A673 (cell line): ENCODE data around the gene CSF2RB. TPM values are rescaled to one million over a fixed set of nuclear protein-coding genes. Genes with fewer than 3 reads are reported as not detected.

ENCODE experiments used
- BruUV-seq: library from RNA; stranded (reverse); fragments of 400-500 nt; replicated peaks from 2 replicates; lab custom pipeline; 2021; lab: Mats Ljungman, UMichigan
- CTCF ChIA-PET: fragments of 300-600 bp; sonication (Branson Sonifier 250); formaldehyde crosslinking; loops from one replicate; lab custom pipeline; 2022; ENCODE audit warnings: antibody characterized with exemption; lab: Charles Lee
- POLR2A ChIA-PET: fragments of 300-600 bp; sonication (Branson Sonifier 250); formaldehyde crosslinking; loops from one replicate; lab custom pipeline; 2022; ENCODE audit warnings: antibody characterized with exemption; ENCODE audit not compliant: low non-redundant PET; lab: Charles Lee
- DNase-seq: peaks from one replicate; pipeline ENCODE4 v3.0.0-alpha.2; 2015; ENCODE audit warnings: low spot score
- H3K27ac ChIP-seq: fragments of 200-600 bp; sonication (generic); 2 replicates; pipeline ENCODE4 v1.5.1; 2016; ENCODE audit warnings: mixed run types, low read depth, mild to moderate bottlenecking, mixed read lengths, antibody characterized with exemption, low read length; ENCODE audit not compliant: poor library complexity, severe bottlenecking
- H3K27me3 ChIP-seq: fragments of 200-600 bp; sonication (generic); replicated peaks from 2 replicates; pipeline ENCODE4 v1.6.1; 2017; ENCODE audit warnings: mixed run types, low read depth, mild to moderate bottlenecking, mixed read lengths, antibody characterized with exemption, low read length; ENCODE audit not compliant: insufficient read depth, poor library complexity
- H3K36me3 ChIP-seq: fragments of 200-600 bp; sonication (generic); 2 replicates; pipeline ENCODE4 v1.6.1; 2016; ENCODE audit warnings: mixed run types, mild to moderate bottlenecking, mixed read lengths, antibody characterized with exemption, low read length; ENCODE audit not compliant: insufficient read depth, poor library complexity, severe bottlenecking
- H3K4me1 ChIP-seq: fragments of 200-600 bp; sonication (generic); 2 replicates; pipeline ENCODE4 v1.6.1; 2017; ENCODE audit warnings: mixed run types, mild to moderate bottlenecking, mixed read lengths, antibody characterized with exemption, low read length; ENCODE audit not compliant: insufficient read depth, poor library complexity, severe bottlenecking
- H3K4me3 ChIP-seq: fragments of 200-600 bp; sonication (generic); 2 replicates; pipeline ENCODE4 v1.5.1; 2016; ENCODE audit warnings: low read depth, mixed run types, mild to moderate bottlenecking, mixed read lengths, low read length; ENCODE audit not compliant: poor library complexity, severe bottlenecking
- H3K9me3 ChIP-seq: fragments of 200-600 bp; sonication (generic); 2 replicates; pipeline ENCODE4 v1.6.1; 2016; ENCODE audit warnings: mixed run types, low read depth, mild to moderate bottlenecking, mixed read lengths, antibody characterized with exemption, low read length; ENCODE audit not compliant: poor library complexity, severe bottlenecking
- EZH2 ChIP-seq: fragments of 200-600 bp; sonication (generic); IDR thresholded peaks from 2 replicates; pipeline ENCODE4 v1.6.1; 2017; ENCODE audit warnings: borderline replicate concordance, low read depth, mild to moderate bottlenecking, mixed read lengths, antibody characterized with exemption, low read length; ENCODE audit not compliant: poor library complexity, severe bottlenecking
- intact Hi-C: fragments of 100-400 bp; cut with micrococcal nuclease; formaldehyde crosslinking; loops from one replicate; pipeline ENCODE4 v1.10.0; 2022; ENCODE audit not compliant: unreplicated experiment
- total RNA-seq: library from RNA; stranded (reverse); gene quantifications from 2 replicates; pipeline ENCODE4 v1.2.3, GENCODE V29; 2021
- TF ChIP-seq, protein P1 (sequence below): fragments of 300-800, 200-600 bp; sonication (generic); conservative IDR thresholded peaks from 2 replicates; pipeline ENCODE4 v1.5.1; 2017; ENCODE audit warnings: low read depth, mild to moderate bottlenecking, antibody characterized with exemption, low read length, moderate library complexity, mixed read lengths

CSF2RB gene
- total RNA-seq, 1 experiment from 2014 or later: not detected

DNA sequence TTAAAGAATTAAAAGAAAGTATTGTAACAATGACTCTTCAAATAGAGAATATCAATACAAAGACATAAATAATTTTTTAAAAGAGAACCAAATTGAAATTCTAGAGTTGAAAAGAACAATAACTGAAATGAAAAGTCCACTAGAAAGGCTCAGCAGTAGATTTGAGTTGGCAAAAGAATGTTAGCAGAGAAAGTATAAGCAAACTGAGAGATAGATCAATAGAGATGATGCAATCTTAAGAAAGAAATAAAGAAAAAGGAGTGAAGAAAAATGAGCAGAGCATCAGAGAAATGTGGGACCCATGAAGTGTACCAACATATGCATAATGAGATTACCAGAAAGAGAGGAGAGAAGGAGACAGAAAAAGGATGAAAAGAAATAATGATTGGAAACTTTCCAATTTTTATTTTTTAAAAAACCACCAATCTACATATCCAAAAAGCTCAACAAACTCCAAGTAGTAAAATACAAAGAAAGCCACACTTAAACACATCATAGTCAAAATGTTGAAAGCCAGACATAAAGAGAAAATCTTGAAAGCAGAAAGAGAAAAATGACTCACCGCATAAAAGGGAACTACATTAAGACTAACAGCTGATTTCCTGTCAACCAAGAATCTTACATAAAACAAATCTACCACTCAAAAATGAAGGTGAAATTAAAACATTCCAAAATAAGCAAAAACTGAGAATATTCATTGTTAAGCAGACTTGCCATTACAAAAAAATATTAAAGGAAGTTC, 31.8 kb upstream of the CSF2RB start:
- no peaks in the 10 kb centered on the region for H3K36me3 ChIP-seq
- no peak overlapping the region for H3K4me3 ChIP-seq
- no peak for TF ChIP-seq EZH2
- TF ChIP-seq, protein P1, sequence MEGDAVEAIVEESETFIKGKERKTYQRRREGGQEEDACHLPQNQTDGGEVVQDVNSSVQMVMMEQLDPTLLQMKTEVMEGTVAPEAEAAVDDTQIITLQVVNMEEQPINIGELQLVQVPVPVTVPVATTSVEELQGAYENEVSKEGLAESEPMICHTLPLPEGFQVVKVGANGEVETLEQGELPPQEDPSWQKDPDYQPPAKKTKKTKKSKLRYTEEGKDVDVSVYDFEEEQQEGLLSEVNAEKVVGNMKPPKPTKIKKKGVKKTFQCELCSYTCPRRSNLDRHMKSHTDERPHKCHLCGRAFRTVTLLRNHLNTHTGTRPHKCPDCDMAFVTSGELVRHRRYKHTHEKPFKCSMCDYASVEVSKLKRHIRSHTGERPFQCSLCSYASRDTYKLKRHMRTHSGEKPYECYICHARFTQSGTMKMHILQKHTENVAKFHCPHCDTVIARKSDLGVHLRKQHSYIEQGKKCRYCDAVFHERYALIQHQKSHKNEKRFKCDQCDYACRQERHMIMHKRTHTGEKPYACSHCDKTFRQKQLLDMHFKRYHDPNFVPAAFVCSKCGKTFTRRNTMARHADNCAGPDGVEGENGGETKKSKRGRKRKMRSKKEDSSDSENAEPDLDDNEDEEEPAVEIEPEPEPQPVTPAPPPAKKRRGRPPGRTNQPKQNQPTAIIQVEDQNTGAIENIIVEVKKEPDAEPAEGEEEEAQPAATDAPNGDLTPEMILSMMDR: no peak
- peak; percentile 21 for DNase-seq
- H3K4me1 ChIP-seq: no peaks in the 10 kb centered on the region
- CTCF ChIA-PET: no interaction called here
- peaks cover 10% of the 10 kb centered on the region for H3K27me3 ChIP-seq
- intact Hi-C loops: no loop called here
- H3K27ac ChIP-seq: no peak overlapping the region
- POLR2A ChIA-PET: no interaction called here
- no TSS peak for BruUV-seq
- peaks cover 18% of the 10 kb centered on the region for H3K9me3 ChIP-seq

DNA sequence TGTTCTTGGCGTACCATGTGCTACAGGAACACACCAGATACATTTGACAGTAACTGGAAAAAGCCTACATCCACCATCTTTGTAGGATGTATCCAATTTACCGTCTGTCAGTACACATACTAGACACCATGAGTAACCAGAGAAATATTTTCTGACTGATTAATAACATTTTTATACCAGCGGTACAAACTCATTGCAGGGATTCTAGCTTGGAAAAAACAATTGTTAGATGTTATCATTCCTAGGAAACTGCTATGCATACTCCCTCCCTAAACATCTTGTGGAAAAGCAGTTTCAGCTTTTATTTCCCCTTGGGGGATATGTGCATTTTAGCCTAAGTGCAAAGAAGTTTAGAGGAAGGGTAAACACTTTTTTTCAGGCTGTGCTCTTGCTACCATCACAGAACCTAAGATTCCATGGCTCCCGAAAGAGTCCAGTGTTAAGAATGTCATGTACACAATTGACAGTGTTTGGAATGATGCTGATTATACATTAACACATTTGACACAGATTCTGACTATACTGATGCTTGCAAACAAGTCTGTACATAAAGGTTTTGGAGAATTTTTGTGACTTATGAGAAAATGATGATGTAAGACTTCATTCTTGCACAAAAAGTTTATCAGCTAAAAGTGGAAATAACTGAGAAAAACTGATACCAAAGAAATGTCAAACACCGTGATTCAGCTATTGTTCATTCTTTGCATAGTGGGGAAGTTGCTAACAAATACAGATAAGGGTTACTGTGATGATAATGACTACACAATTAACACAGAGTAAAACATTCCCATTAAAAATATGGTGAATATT, 28.9 kb upstream of the CSF2RB start:
- H3K36me3 ChIP-seq: no peaks in the 10 kb centered on the region
- peaks cover 22% of the 10 kb centered on the region for H3K27me3 ChIP-seq
- BruUV-seq: no TSS peak
- intact Hi-C loops: no loop called here
- ChIA-PET CTCF (no interaction called here), POLR2A (no interaction called here)
- no peak overlapping the region for H3K27ac ChIP-seq
- H3K4me1 ChIP-seq: no peaks in the 10 kb centered on the region
- no peak for DNase-seq
- peaks cover 18% of the 10 kb centered on the region for H3K9me3 ChIP-seq
- H3K4me3 ChIP-seq: no peak overlapping the region
- no peak for TF ChIP-seq EZH2

DNA sequence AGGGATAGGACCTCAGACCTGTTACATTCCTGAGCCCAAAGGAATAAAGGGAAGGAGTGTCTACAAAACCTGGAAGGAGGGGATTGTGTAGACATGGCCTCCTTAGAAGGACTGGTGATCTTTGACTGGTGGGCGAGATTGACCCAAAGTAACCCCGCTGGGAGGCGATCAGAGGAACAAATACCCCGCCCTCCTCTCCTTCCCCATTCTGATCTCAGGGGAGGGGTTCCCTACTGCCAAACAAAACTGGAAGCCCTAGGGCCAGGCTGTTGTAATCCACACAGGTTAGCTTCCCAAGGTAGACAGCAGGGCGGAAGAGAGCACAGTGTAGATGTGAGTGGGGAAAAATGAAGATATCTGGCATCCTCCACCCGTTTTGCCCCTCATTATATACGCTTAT, 28.0 kb upstream of the CSF2RB start:
- no TSS peak for BruUV-seq
- Histone ChIP-seq H3K36me3 (no peaks in the 10 kb centered on the region), H3K4me3 (no peak overlapping the region), H3K27me3 (peaks cover 25% of the 10 kb centered on the region), H3K4me1 (no peaks in the 10 kb centered on the region), H3K9me3 (peaks cover 14% of the 10 kb centered on the region), H3K27ac (no peak overlapping the region)
- intact Hi-C loops: no loop called here
- TF ChIP-seq EZH2: no peak
- TF ChIP-seq, protein P1: no peak
- no peak for DNase-seq
- ChIA-PET POLR2A (no interaction called here), CTCF (no interaction called here)
